HepG2 (cell line): Measurements from ENCODE around the gene MYL6. TPM values are rescaled to one million over a fixed set of nuclear protein-coding genes. Genes with fewer than 3 reads are reported as not detected.

Experiments
- ADNP ChIP-seq: sonication (generic); formaldehyde crosslinking; IDR thresholded peaks from 2 replicates; pipeline ENCODE4 v1.4.0; 2020; ENCODE audit warnings: missing genetic modification reagents
- FOSL2 ChIP-seq: sonication (generic); formaldehyde crosslinking; IDR thresholded peaks from 2 replicates; pipeline ENCODE4 v1.4.0; 2020; ENCODE audit warnings: missing genetic modification reagents
- JUND ChIP-seq: sonication (generic); formaldehyde crosslinking; IDR thresholded peaks from 2 replicates; pipeline ENCODE4 v1.8.0; 2022; ENCODE audit warnings: mild to moderate bottlenecking, missing genetic modification reagents
- KDM3A ChIP-seq: IDR thresholded peaks from 2 replicates; pipeline ENCODE4 v1.6.1; 2018; ENCODE audit warnings: low read depth, missing compliant biosample characterization
- KLF6 ChIP-seq: IDR thresholded peaks from 2 replicates; pipeline ENCODE4 v1.8.0; 2016; ENCODE audit warnings: missing biosample characterization, missing genetic modification reagents
- SETDB1 ChIP-seq: sonication (generic); formaldehyde crosslinking; IDR thresholded peaks from 2 replicates; pipeline ENCODE4 v1.5.1; 2020; ENCODE audit warnings: missing genetic modification reagents, mild to moderate bottlenecking, borderline replicate concordance
- SKI ChIP-seq: fragments of 450-650 bp; IDR thresholded peaks from one replicate; pipeline ENCODE4 v1.6.1; 2018; ENCODE audit warnings: mild to moderate bottlenecking; ENCODE audit not compliant: partially characterized antibody
- SRSF1 ChIP-seq: fragments of 200-400 bp; formaldehyde crosslinking; optimal IDR thresholded peaks from 2 replicates; pipeline ENCODE3; 2017; ENCODE audit warnings: mild to moderate bottlenecking, low read depth, low read length, moderate library complexity
- TEAD2 ChIP-seq: sonication (generic); formaldehyde crosslinking; IDR thresholded peaks from 2 replicates; pipeline ENCODE4 v1.9.0; 2021; ENCODE audit warnings: missing genetic modification reagents
- ZBTB7A ChIP-seq: sonication (generic); formaldehyde crosslinking; IDR thresholded peaks from 2 replicates; pipeline ENCODE4 v1.8.0; 2022; ENCODE audit warnings: mild to moderate bottlenecking, missing genetic modification reagents
- ZNF24 ChIP-seq: fragments of 450-650 bp; IDR thresholded peaks from 2 replicates; pipeline ENCODE4 v1.6.1; 2017; ENCODE audit warnings: antibody characterized with exemption, mild to moderate bottlenecking
- ZNF350 ChIP-seq: sonication (generic); formaldehyde crosslinking; IDR thresholded peaks from 2 replicates; pipeline ENCODE4 v1.4.0; 2020; ENCODE audit warnings: mild to moderate bottlenecking, low read depth, missing genetic modification reagents, borderline replicate concordance
- ZNF550 ChIP-seq: sonication (generic); formaldehyde crosslinking; IDR thresholded peaks from 2 replicates; pipeline ENCODE4 v1.4.0; 2020; ENCODE audit warnings: mild to moderate bottlenecking, missing genetic modification reagents, borderline replicate concordance
- ZNF883 ChIP-seq: sonication (generic); formaldehyde crosslinking; IDR thresholded peaks from 2 replicates; pipeline ENCODE4 v1.5.1; 2020; ENCODE audit warnings: mild to moderate bottlenecking, missing genetic modification reagents; ENCODE audit errors: not compliant biosample characterization
- ZSCAN30 ChIP-seq: sonication (generic); formaldehyde crosslinking; IDR thresholded peaks from 2 replicates; pipeline ENCODE4 v1.5.0; 2020; ENCODE audit warnings: mild to moderate bottlenecking, missing genetic modification reagents
- polyA plus RNA-seq, 8 experiments: library from polyadenylated mRNA; depleted of rRNA in 3 of 8; stranded (reverse) in 7 of 8; unstranded in 1 of 8; fragments of >200 nt; fragmentation: Illumina TruSeq in 4 of 8; extraction: Trizol in 4 of 8; gene quantifications; 2 replicates each; pipeline versions ENCODE4 v1.2.1 to v1.2.3, GENCODE V29; 2011 to 2016; ENCODE audit warnings: low read depth in 4 of 8, missing spikeins in 1 of 8, mixed read lengths in 1 of 8; ENCODE audit not compliant: insufficient read depth in 1 of 8
- total RNA-seq, 5 experiments: library from RNA; depleted of rRNA; stranded (reverse); fragments of >200 nt; fragmentation: Illumina TruSeq; extraction: Trizol; gene quantifications; 2 replicates each; pipeline ENCODE4 v1.2.3, GENCODE V29; 2016; ENCODE audit warnings: low read depth in 1 of 5
- TF ChIP-seq, protein P1 (sequence below): sonication (generic); formaldehyde crosslinking; IDR thresholded peaks from 2 replicates; pipeline ENCODE4; 2020; ENCODE audit warnings: missing genetic modification reagents, mild to moderate bottlenecking, borderline replicate concordance
- TF ChIP-seq, protein P2 (sequence below): sonication (generic); formaldehyde crosslinking; IDR thresholded peaks from 2 replicates; pipeline ENCODE4 v1.8.0; 2022; ENCODE audit warnings: mild to moderate bottlenecking, missing genetic modification reagents; ENCODE audit not compliant: insufficient replicate concordance
- TF ChIP-seq, protein P3 (sequence below): sonication (generic); formaldehyde crosslinking; IDR thresholded peaks from 2 replicates; pipeline ENCODE4 v1.5.1; 2020; ENCODE audit warnings: missing genetic modification reagents, mild to moderate bottlenecking, borderline replicate concordance
- TF ChIP-seq, protein P4 (sequence below): fragments of 450-650 bp; IDR thresholded peaks from 2 replicates; pipeline ENCODE4 v1.6.1; 2017; ENCODE audit warnings: mild to moderate bottlenecking

The MYL6 gene
- total and polyA plus RNA-seq, 2 of the 13 experiments (the other 11 are each of a cell fraction or from before 2014, with no cell fraction given) = 1,127 to 1,192 TPM

DNA sequence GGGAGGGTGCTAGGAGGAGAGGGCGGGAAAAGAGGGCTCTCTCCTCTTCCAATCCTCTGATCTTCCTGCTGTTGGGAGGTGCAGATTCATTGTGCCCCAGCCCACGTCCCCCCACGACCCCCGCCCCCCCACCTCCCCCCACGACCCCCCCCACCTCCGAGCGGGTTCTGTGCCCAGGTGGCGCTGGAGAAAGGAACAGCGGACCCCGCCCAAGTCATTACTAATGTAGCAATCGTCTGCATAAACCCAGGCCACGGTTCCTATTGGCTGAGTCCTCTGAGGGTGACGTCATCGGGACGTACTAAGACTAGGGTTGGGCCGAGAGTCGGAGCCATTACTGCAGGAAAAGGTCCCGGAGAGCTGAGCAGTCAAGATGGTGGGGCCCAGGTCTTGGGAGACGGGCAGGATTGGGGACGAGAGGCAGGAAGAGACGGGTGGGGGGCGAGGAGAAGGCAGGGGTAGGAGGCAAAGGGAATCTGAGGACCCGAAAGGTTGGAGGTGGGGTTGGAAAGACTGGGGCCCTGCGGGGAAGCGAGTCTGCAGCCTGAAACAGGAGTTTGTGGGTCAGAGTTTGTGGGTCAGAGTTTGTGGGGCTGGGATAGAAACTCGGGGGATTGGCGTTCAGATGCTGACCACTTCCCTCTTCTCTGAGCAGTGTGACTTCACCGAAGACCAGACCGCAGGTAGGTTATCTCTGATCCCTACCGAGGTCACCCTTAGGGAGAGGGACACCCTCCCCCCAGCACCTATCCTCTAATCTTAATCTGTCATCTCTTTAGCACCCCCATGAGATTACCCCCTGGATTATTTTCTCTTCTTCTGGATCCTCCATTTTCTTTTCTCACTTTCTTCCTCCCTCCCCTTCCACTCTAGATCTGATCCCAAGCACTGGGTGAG, at the start of gene MYL6 (continued):
- TF ChIP-seq ZBTB7A (no peak), TEAD2 (CRISPR knock-in tag) (no peak), ZNF24 (no peak), KLF6 (CRISPR knock-in tag) (peak; percentile 75; the same call in 1 of the 2 replicates), ADNP (no peak), ZSCAN30 (CRISPR knock-in tag) (no peak; the same call in none of the 2 replicates), SKI (no peak), FOSL2 (CRISPR knock-in tag) (peak; percentile 72), JUND (CRISPR knock-in tag) (peak; percentile 89), ZNF550 (CRISPR knock-in tag) (no peak), ZNF883 (peak; percentile 52), SETDB1 (CRISPR knock-in tag) (no peak), ZNF350 (CRISPR knock-in tag) (no peak), SRSF1 (peak; percentile 62), KDM3A (CRISPR knock-in tag) (no peak)
- TF ChIP-seq, protein P1, sequence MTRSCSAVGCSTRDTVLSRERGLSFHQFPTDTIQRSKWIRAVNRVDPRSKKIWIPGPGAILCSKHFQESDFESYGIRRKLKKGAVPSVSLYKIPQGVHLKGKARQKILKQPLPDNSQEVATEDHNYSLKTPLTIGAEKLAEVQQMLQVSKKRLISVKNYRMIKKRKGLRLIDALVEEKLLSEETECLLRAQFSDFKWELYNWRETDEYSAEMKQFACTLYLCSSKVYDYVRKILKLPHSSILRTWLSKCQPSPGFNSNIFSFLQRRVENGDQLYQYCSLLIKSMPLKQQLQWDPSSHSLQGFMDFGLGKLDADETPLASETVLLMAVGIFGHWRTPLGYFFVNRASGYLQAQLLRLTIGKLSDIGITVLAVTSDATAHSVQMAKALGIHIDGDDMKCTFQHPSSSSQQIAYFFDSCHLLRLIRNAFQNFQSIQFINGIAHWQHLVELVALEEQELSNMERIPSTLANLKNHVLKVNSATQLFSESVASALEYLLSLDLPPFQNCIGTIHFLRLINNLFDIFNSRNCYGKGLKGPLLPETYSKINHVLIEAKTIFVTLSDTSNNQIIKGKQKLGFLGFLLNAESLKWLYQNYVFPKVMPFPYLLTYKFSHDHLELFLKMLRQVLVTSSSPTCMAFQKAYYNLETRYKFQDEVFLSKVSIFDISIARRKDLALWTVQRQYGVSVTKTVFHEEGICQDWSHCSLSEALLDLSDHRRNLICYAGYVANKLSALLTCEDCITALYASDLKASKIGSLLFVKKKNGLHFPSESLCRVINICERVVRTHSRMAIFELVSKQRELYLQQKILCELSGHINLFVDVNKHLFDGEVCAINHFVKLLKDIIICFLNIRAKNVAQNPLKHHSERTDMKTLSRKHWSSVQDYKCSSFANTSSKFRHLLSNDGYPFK (CRISPR knock-in tag) = no peak
- TF ChIP-seq, protein P2, sequence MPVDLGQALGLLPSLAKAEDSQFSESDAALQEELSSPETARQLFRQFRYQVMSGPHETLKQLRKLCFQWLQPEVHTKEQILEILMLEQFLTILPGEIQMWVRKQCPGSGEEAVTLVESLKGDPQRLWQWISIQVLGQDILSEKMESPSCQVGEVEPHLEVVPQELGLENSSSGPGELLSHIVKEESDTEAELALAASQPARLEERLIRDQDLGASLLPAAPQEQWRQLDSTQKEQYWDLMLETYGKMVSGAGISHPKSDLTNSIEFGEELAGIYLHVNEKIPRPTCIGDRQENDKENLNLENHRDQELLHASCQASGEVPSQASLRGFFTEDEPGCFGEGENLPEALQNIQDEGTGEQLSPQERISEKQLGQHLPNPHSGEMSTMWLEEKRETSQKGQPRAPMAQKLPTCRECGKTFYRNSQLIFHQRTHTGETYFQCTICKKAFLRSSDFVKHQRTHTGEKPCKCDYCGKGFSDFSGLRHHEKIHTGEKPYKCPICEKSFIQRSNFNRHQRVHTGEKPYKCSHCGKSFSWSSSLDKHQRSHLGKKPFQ (CRISPR knock-in tag) = no peak
- TF ChIP-seq, protein P3, sequence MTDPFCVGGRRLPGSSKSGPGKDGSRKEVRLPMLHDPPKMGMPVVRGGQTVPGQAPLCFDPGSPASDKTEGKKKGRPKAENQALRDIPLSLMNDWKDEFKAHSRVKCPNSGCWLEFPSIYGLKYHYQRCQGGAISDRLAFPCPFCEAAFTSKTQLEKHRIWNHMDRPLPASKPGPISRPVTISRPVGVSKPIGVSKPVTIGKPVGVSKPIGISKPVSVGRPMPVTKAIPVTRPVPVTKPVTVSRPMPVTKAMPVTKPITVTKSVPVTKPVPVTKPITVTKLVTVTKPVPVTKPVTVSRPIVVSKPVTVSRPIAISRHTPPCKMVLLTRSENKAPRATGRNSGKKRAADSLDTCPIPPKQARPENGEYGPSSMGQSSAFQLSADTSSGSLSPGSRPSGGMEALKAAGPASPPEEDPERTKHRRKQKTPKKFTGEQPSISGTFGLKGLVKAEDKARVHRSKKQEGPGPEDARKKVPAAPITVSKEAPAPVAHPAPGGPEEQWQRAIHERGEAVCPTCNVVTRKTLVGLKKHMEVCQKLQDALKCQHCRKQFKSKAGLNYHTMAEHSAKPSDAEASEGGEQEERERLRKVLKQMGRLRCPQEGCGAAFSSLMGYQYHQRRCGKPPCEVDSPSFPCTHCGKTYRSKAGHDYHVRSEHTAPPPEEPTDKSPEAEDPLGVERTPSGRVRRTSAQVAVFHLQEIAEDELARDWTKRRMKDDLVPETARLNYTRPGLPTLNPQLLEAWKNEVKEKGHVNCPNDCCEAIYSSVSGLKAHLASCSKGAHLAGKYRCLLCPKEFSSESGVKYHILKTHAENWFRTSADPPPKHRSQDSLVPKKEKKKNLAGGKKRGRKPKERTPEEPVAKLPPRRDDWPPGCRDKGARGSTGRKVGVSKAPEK (CRISPR knock-in tag) = no peak
- TF ChIP-seq, protein P4, sequence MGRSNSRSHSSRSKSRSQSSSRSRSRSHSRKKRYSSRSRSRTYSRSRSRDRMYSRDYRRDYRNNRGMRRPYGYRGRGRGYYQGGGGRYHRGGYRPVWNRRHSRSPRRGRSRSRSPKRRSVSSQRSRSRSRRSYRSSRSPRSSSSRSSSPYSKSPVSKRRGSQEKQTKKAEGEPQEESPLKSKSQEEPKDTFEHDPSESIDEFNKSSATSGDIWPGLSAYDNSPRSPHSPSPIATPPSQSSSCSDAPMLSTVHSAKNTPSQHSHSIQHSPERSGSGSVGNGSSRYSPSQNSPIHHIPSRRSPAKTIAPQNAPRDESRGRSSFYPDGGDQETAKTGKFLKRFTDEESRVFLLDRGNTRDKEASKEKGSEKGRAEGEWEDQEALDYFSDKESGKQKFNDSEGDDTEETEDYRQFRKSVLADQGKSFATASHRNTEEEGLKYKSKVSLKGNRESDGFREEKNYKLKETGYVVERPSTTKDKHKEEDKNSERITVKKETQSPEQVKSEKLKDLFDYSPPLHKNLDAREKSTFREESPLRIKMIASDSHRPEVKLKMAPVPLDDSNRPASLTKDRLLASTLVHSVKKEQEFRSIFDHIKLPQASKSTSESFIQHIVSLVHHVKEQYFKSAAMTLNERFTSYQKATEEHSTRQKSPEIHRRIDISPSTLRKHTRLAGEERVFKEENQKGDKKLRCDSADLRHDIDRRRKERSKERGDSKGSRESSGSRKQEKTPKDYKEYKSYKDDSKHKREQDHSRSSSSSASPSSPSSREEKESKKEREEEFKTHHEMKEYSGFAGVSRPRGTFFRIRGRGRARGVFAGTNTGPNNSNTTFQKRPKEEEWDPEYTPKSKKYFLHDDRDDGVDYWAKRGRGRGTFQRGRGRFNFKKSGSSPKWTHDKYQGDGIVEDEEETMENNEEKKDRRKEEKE = no peak
